Kidney (tissue), 14 donors: ENCODE measurements around the gene LYRM4. TPM values are rescaled to one million over a fixed set of nuclear protein-coding genes. Genes with fewer than 3 reads are reported as not detected.

Experiments used
- DNase-seq, 5 donors: peaks; one replicate each; pipeline ENCODE4 v3.0.0-alpha.2; 2013 to 2020
- FAIRE-seq: peaks from 2 replicates; lab custom pipeline; 2012; peaks lifted over from hg19 to GRCh38; lab: Jason Lieb, UNC
- H3K27ac ChIP-seq, 2 donors: one replicate each; pipeline ENCODE4 v1.7.0; 2013; ENCODE audit warnings: low read depth in 2 of 2, low read length in 2 of 2, inconsistent platforms in 1 of 2
- H3K27me3 ChIP-seq: one replicate; pipeline ENCODE4 v1.7.1; 2013; ENCODE audit warnings: low read length, inconsistent platforms; ENCODE audit not compliant: control insufficient read depth, insufficient read depth
- H3K36me3 ChIP-seq, 3 donors: one replicate each; pipeline versions ENCODE4 v1.7.0 to v1.7.1; 2013; ENCODE audit warnings: low read length in 3 of 3, control low read depth in 1 of 3, inconsistent platforms in 1 of 3; ENCODE audit not compliant: insufficient read depth in 3 of 3, control insufficient read depth in 2 of 3
- H3K4me1 ChIP-seq, 3 donors: one replicate each; pipeline versions ENCODE4 v1.7.0 to v1.7.1; 2013; ENCODE audit warnings: low read length in 3 of 3, inconsistent platforms in 1 of 3, low read depth in 1 of 3; ENCODE audit not compliant: control insufficient read depth in 2 of 3, insufficient read depth in 2 of 3
- H3K4me3 ChIP-seq, 3 donors: one replicate each; pipeline versions ENCODE4 v1.7.0 to v1.8.1; 2013; ENCODE audit warnings: low read length in 3 of 3, control low read depth in 1 of 3, inconsistent platforms in 1 of 3
- H3K9ac ChIP-seq, 3 donors: one replicate each; pipeline versions ENCODE4 v1.7.0 to v1.7.1; 2013; ENCODE audit warnings: low read length in 3 of 3, control low read depth in 1 of 3, inconsistent platforms in 1 of 3
- H3K9me3 ChIP-seq, 3 donors: one replicate each; pipeline versions ENCODE4 v1.7.0 to v1.7.1; 2013; ENCODE audit warnings: low read length in 3 of 3, control low read depth in 1 of 3, inconsistent platforms in 1 of 3; ENCODE audit not compliant: control insufficient read depth in 2 of 3, insufficient read depth in 1 of 3
- CTCF ChIP-seq: IDR thresholded peaks from 3 replicates; pipeline ENCODE4 v1.5.1; 2012; ENCODE audit warnings: mild to moderate bottlenecking, moderate library complexity, borderline replicate concordance; ENCODE audit not compliant: insufficient read depth; ENCODE audit errors: extremely low read depth
- intact Hi-C: fragments of 100-400 bp; cut with DNase I; formaldehyde crosslinking; loops from one replicate; pipeline ENCODE4 v1.11.1; 2022
- polyA plus RNA-seq: library from polyadenylated mRNA; stranded (reverse); fragments of 350-450 nt; fragmentation: Illumina TruSeq; extraction: RNeasy Lipid Tissue Mini Kit (QIAGEN cat#74804); gene quantifications from one replicate; pipeline ENCODE4 v1.2.3, GENCODE V29; 2014; ENCODE audit warnings: low read depth, low replicate concordance; ENCODE audit not compliant: insufficient read depth
- total RNA-seq: library from RNA; stranded (reverse); fragmentation: NEBNext Ultra II Directional; extraction: Animal tissue kit (Norgen Biotek cat#: 25700); gene quantifications from one replicate; pipeline ENCODE4 v1.2.1, GENCODE V29; 2021
- donor health status: control.
- donor health status: control.
- donor health status: control.
- donor health status: control.
- donor health status: control.
- donor health status: DM: yes; HTN: yes; CAD: no.
- donor health status: Normal renal cell carcinoma (clear cell type).

LYRM4 gene
- total and polyA plus RNA-seq, 2 donors from 2014 or later = 21.3 to 31.8 TPM

GRCh38 chr6:5290500-5290899 lies 29.8 kb upstream of the LYRM4 start:
- H3K27ac ChIP-seq = no peak overlapping the region
- no peak overlapping the region for H3K4me3 ChIP-seq
- H3K27me3 ChIP-seq = no peaks in the 10 kb centered on the region
- no peaks in the 10 kb centered on the region for H3K9me3 ChIP-seq
- H3K4me1 ChIP-seq = no peaks in the 10 kb centered on the region
- H3K9ac ChIP-seq = no peak overlapping the region
- no peak for DNase-seq
- no peak for FAIRE-seq
- H3K36me3 ChIP-seq = no peaks in the 10 kb centered on the region
- no peak for TF ChIP-seq CTCF
- intact Hi-C loops = no loop called here

GRCh38 chr6:5290097-5290496 lies 29.3 kb upstream of the LYRM4 start:
- intact Hi-C loops = no loop called here
- no peak for DNase-seq
- Histone ChIP-seq H3K9ac (no peak overlapping the region), H3K27me3 (no peaks in the 10 kb centered on the region), H3K4me3 (no peak overlapping the region), H3K4me1 (no peaks in the 10 kb centered on the region), H3K9me3 (no peaks in the 10 kb centered on the region), H3K36me3 (no peaks in the 10 kb centered on the region), H3K27ac (no peak overlapping the region)
- FAIRE-seq = no peak
- TF ChIP-seq CTCF = no peak

- no peak for TF ChIP-seq CTCF
- Histone ChIP-seq H3K27me3 (no peaks in the 10 kb centered on the region), H3K27ac (no peak overlapping the region), H3K36me3 (no peaks in the 10 kb centered on the region), H3K4me3 (no peak overlapping the region), H3K4me1 (no peaks in the 10 kb centered on the region), H3K9me3 (no peaks in the 10 kb centered on the region), H3K9ac (no peak overlapping the region)
- DNase-seq (no peak), FAIRE-seq (no peak)
- intact Hi-C loops = no loop called here
Measured at GRCh38 chr6:5287966-5288297, 27.2 kb upstream of the LYRM4 start.
